Upper lobe of left lung (tissue), 4 donors: ENCODE measurements around the gene TCAF2.
A peak's percentile ranks its signal among the peaks of the same experiment; 100 is the strongest.
"Not testable (repeated sequence)": the region's sequence is repeated elsewhere in the genome, so short reads cannot be mapped to it uniquely, and the experiment has no call there.

Experiments
- CTCF ChIP-seq, 6 experiments: fragments of 450-650 bp in 4 of 6; fragments of 200-600 bp in 2 of 6; sonication (generic) in 2 of 6; IDR thresholded peaks; one replicate each; pipeline ENCODE4 v1.5.1; 2016 to 2019; ENCODE audit warnings: antibody characterized with exemption in 6 of 6
- POLR2A ChIP-seq, 4 donors: fragments of 450-650 bp; IDR thresholded peaks; one replicate each; pipeline ENCODE4 v1.5.1; 2016 to 2017; ENCODE audit warnings: antibody characterized with exemption in 4 of 4, mild to moderate bottlenecking in 2 of 4
- POLR2AphosphoS5 ChIP-seq, 2 donors: sonication (generic); formaldehyde crosslinking; IDR thresholded peaks; one replicate each; pipeline ENCODE4 v1.5.1; 2017; ENCODE audit warnings: antibody characterized with exemption in 2 of 2

GRCh38 chr7:143620058-143620457, 716 bp upstream of the TCAF2 start:
- TF ChIP-seq CTCF (IDR thresholded peaks at IDR 0.05) = peak in 1 of 6 experiments; percentile 36
- TF ChIP-seq POLR2AphosphoS5, POLR2A (IDR thresholded peaks at IDR 0.05): not testable (repeated sequence)
